Endothelial cell of umbilical vein (primary cell): Measurements from ENCODE around the gene USP30. TPM values are rescaled to one million over a fixed set of nuclear protein-coding genes. Genes with fewer than 3 reads are reported as not detected.

Experiments
- BruUV-seq: library from RNA; stranded (reverse); fragments of 400-500 nt; replicated peaks from 2 replicates; lab custom pipeline; 2021; lab: Mats Ljungman, UMichigan
- CTCF ChIA-PET: fragments of 300-600, 350-600 bp; sonication (Branson Sonifier 250); formaldehyde crosslinking; loops from one replicate; lab custom pipeline; 2021; ENCODE audit warnings: antibody characterized with exemption, inconsistent platforms; lab: Charles Lee
- POLR2A ChIA-PET: fragments of 300-600, 350-600 bp; sonication (Branson Sonifier 250); formaldehyde crosslinking; loops from one replicate; lab custom pipeline; 2021; ENCODE audit warnings: antibody characterized with exemption, inconsistent platforms; lab: Charles Lee
- DNase-seq: peaks from one replicate; pipeline ENCODE4 v3.0.0-alpha.2; 2011; ENCODE audit warnings: low read depth, low spot score
- FAIRE-seq: peaks from 2 replicates; lab custom pipeline; 2011; peaks lifted over from hg19 to GRCh38; lab: Jason Lieb, UNC
- H2AFZ ChIP-seq: 2 replicates; pipeline ENCODE4 v1.6.0; 2012; ENCODE audit warnings: low read depth, low read length, control low read depth, inconsistent platforms
- H3K27ac ChIP-seq: 2 replicates; pipeline ENCODE4 v1.5.1; 2011; ENCODE audit warnings: low read depth, mild to moderate bottlenecking, control low read depth, low read length, moderate library complexity; ENCODE audit not compliant: insufficient read depth
- H3K27me3 ChIP-seq, 2 experiments: 2 replicates each; pipeline versions ENCODE4 v1.6.0 to v1.6.1; 2011; ENCODE audit warnings: low read length in 2 of 2, mixed read lengths in 1 of 2; ENCODE audit not compliant: control insufficient read depth in 2 of 2, insufficient read depth in 2 of 2
- H3K36me3 ChIP-seq, 2 experiments: 2 replicates in 1 of 2; 3 replicates in 1 of 2; pipeline ENCODE4 v1.5.1; 2011; ENCODE audit warnings: low read length in 2 of 2, mild to moderate bottlenecking in 1 of 2, moderate library complexity in 1 of 2; ENCODE audit not compliant: control insufficient read depth in 2 of 2, insufficient read depth in 2 of 2; ENCODE audit errors: extremely low read depth in 1 of 2
- H3K4me1 ChIP-seq: 3 replicates; pipeline ENCODE4 v1.5.1; 2011; ENCODE audit warnings: mild to moderate bottlenecking, low read length; ENCODE audit not compliant: control insufficient read depth, insufficient read depth; ENCODE audit errors: extremely low read depth
- H3K4me2 ChIP-seq: 2 replicates; pipeline ENCODE4 v1.6.1; 2011; ENCODE audit warnings: low read length, control low read depth, mixed read lengths; ENCODE audit not compliant: insufficient read depth
- H3K4me3 ChIP-seq, 3 experiments: fragments of 200-600 bp in 1 of 3; sonication (generic), shearing (Covaris generic) in 1 of 3; replicated peaks in 1 of 3; 2 replicates each; pipeline ENCODE4 v1.5.1; 2011 to 2016; ENCODE audit warnings: control low read depth in 3 of 3, low read length in 3 of 3, mild to moderate bottlenecking in 2 of 3, inconsistent platforms in 1 of 3, low read depth in 1 of 3, moderate library complexity in 1 of 3; ENCODE audit not compliant: insufficient read depth in 1 of 3
- H3K79me2 ChIP-seq: 2 replicates; pipeline ENCODE4 v1.6.0; 2012; ENCODE audit warnings: low read length, inconsistent platforms; ENCODE audit not compliant: control insufficient read depth, insufficient read depth
- H3K9ac ChIP-seq: replicated peaks from 2 replicates; pipeline ENCODE3; 2011; ENCODE audit warnings: low read length, control low read depth; ENCODE audit not compliant: insufficient read depth; ENCODE audit errors: extremely low read depth
- H3K9me1 ChIP-seq: replicated peaks from 3 replicates; pipeline ENCODE4 v1.6.0; 2011; ENCODE audit warnings: mild to moderate bottlenecking, low read length; ENCODE audit not compliant: control insufficient read depth, insufficient read depth; ENCODE audit errors: extremely low read depth
- H3K9me3 ChIP-seq: replicated peaks from 2 replicates; pipeline ENCODE4 v1.5.1; 2012; ENCODE audit warnings: low read length, inconsistent platforms; ENCODE audit not compliant: control insufficient read depth, insufficient read depth
- H4K20me1 ChIP-seq: replicated peaks from 2 replicates; pipeline ENCODE3; 2011; ENCODE audit warnings: mild to moderate bottlenecking, low read length; ENCODE audit not compliant: control insufficient read depth, insufficient read depth; ENCODE audit errors: extremely low read depth
- EZH2 ChIP-seq: IDR thresholded peaks from 2 replicates; pipeline ENCODE4 v1.6.1; 2012; ENCODE audit warnings: borderline replicate concordance, low read depth, mild to moderate bottlenecking, moderate library complexity, low read length, inconsistent platforms; ENCODE audit not compliant: severe bottlenecking
- FOS ChIP-seq: IDR thresholded peaks from 2 replicates; pipeline ENCODE4 v1.6.1; 2011; ENCODE audit warnings: mild to moderate bottlenecking, low read length, moderate library complexity, borderline replicate concordance; ENCODE audit not compliant: insufficient read depth
- GATA2 ChIP-seq: IDR thresholded peaks from 2 replicates; pipeline ENCODE4 v1.7.0; 2011; ENCODE audit warnings: low read depth, mild to moderate bottlenecking, moderate library complexity, mixed read lengths, low read length; ENCODE audit not compliant: insufficient read length, insufficient read depth
- JUN ChIP-seq: IDR thresholded peaks from 2 replicates; pipeline ENCODE4 v1.6.1; 2011; ENCODE audit warnings: borderline replicate concordance, low read depth; ENCODE audit not compliant: insufficient read length, insufficient read depth
- MAX ChIP-seq: IDR thresholded peaks from 2 replicates; pipeline ENCODE4 v1.6.1; 2011; ENCODE audit not compliant: insufficient read depth, insufficient read length
- MYC ChIP-seq: IDR thresholded peaks from one replicate; pipeline ENCODE4 v1.6.1; 2011; ENCODE audit warnings: mild to moderate bottlenecking, low read depth, low read length
- POLR2A ChIP-seq: IDR thresholded peaks from 2 replicates; pipeline ENCODE4 v1.6.1; 2012; ENCODE audit warnings: low read depth, mild to moderate bottlenecking, control low read depth, low read length
- POLR2AphosphoS5 ChIP-seq: IDR thresholded peaks from 2 replicates; pipeline ENCODE4 v1.6.1; 2012; ENCODE audit warnings: low read depth, mild to moderate bottlenecking, control low read depth, low read length, moderate library complexity; ENCODE audit not compliant: insufficient read depth
- dilution Hi-C: fragments of 300-500 bp; cut with MboI; formaldehyde crosslinking; loops from one replicate; pipeline ENCODE4 v1.15.0; 2019; ENCODE audit warnings: low sequenced_read_pairs; ENCODE audit not compliant: extremely low pct_ligation_motif_present
- intact Hi-C: fragments of 100-400 bp; cut with micrococcal nuclease; formaldehyde crosslinking; loops from one replicate; pipeline ENCODE4 v1.10.0; 2022
- polyA plus RNA-seq, 4 experiments: library from polyadenylated mRNA; depleted of rRNA in 3 of 4; stranded (reverse) in 3 of 4; unstranded in 1 of 4; fragments of >200 nt; gene quantifications; 2 replicates each; pipeline versions ENCODE4 v1.2.1 to v1.2.3, GENCODE V29; 2011 to 2012; ENCODE audit warnings: missing spikeins in 1 of 4
- total RNA-seq: library from RNA; stranded (reverse); gene quantifications from 2 replicates; pipeline ENCODE4 v1.2.3, GENCODE V29; 2021
- TF ChIP-seq, protein P1 (sequence below), 2 donors: IDR thresholded peaks; 1 replicate in 1 of 2; 2 replicates in 1 of 2; pipeline ENCODE4 v1.5.1; 2011; ENCODE audit warnings: low read length in 2 of 2, mild to moderate bottlenecking in 2 of 2, moderate library complexity in 2 of 2, control low read depth in 1 of 2, inconsistent platforms in 1 of 2, low read depth in 1 of 2; ENCODE audit not compliant: insufficient read depth in 1 of 2; ENCODE audit errors: extremely low read depth in 1 of 2

Gene USP30
- total and polyA plus RNA-seq, 2 donors (not counting 3 experiments of a cell fraction or from before 2014, with no cell fraction given): 14.2 to 24.3 TPM

GRCh38 chr12:109036975-109037374, 15.4 kb upstream of the USP30 start:
- dilution Hi-C loops (no loop called here), intact Hi-C loops (no loop called here)
- no TSS peak for BruUV-seq
- H4K20me1 ChIP-seq: no peaks in the 10 kb centered on the region
- no peaks in the 10 kb centered on the region for H3K9me3 ChIP-seq
- no peaks in the 10 kb centered on the region for H3K36me3 ChIP-seq
- H3K9ac ChIP-seq: no peak overlapping the region
- H3K9me1 ChIP-seq: no peaks in the 10 kb centered on the region
- DNase-seq (no peak), FAIRE-seq (no peak)
- H3K4me1 ChIP-seq: no peaks in the 10 kb centered on the region
- ChIA-PET CTCF (no interaction called here), POLR2A (no interaction called here)
- no peak for TF ChIP-seq FOS
- TF ChIP-seq JUN: no peak
- no peak for TF ChIP-seq EZH2
- TF ChIP-seq, protein P1, sequence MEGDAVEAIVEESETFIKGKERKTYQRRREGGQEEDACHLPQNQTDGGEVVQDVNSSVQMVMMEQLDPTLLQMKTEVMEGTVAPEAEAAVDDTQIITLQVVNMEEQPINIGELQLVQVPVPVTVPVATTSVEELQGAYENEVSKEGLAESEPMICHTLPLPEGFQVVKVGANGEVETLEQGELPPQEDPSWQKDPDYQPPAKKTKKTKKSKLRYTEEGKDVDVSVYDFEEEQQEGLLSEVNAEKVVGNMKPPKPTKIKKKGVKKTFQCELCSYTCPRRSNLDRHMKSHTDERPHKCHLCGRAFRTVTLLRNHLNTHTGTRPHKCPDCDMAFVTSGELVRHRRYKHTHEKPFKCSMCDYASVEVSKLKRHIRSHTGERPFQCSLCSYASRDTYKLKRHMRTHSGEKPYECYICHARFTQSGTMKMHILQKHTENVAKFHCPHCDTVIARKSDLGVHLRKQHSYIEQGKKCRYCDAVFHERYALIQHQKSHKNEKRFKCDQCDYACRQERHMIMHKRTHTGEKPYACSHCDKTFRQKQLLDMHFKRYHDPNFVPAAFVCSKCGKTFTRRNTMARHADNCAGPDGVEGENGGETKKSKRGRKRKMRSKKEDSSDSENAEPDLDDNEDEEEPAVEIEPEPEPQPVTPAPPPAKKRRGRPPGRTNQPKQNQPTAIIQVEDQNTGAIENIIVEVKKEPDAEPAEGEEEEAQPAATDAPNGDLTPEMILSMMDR (IDR thresholded peaks at IDR 0.05; ENCODE audit: extremely low read depth in 1 of 2, insufficient read depth in 1 of 2, low read depth in 1 of 2, low read length in 2 of 2): no peak
- no peak for TF ChIP-seq POLR2A
- TF ChIP-seq POLR2AphosphoS5: no peak
- no peak for TF ChIP-seq MYC
- TF ChIP-seq MAX: no peak
- no peak for TF ChIP-seq GATA2
- no peaks in the 10 kb centered on the region for H3K79me2 ChIP-seq
- H3K27ac ChIP-seq: no peak overlapping the region
- H3K27me3 ChIP-seq: no peaks in the 10 kb centered on the region
- no peak overlapping the region for H2AFZ ChIP-seq
- no peak overlapping the region for H3K4me2 ChIP-seq
- no peak overlapping the region for H3K4me3 ChIP-seq
